ENCODE data around the gene RPS21. TPM values are rescaled to one million over a fixed set of nuclear protein-coding genes. Genes with fewer than 3 reads are reported as not detected.
A peak's percentile ranks its signal among the peaks of the same experiment; 100 is the strongest.

Gene RPS21
- 892 TPM for polyA plus RNA-seq (2013, experiment 1 of 2; ENCODE audit: insufficient read length)
- polyA plus RNA-seq (2013, experiment 2 of 2; ENCODE audit: insufficient read length) = 750 TPM

DNA sequence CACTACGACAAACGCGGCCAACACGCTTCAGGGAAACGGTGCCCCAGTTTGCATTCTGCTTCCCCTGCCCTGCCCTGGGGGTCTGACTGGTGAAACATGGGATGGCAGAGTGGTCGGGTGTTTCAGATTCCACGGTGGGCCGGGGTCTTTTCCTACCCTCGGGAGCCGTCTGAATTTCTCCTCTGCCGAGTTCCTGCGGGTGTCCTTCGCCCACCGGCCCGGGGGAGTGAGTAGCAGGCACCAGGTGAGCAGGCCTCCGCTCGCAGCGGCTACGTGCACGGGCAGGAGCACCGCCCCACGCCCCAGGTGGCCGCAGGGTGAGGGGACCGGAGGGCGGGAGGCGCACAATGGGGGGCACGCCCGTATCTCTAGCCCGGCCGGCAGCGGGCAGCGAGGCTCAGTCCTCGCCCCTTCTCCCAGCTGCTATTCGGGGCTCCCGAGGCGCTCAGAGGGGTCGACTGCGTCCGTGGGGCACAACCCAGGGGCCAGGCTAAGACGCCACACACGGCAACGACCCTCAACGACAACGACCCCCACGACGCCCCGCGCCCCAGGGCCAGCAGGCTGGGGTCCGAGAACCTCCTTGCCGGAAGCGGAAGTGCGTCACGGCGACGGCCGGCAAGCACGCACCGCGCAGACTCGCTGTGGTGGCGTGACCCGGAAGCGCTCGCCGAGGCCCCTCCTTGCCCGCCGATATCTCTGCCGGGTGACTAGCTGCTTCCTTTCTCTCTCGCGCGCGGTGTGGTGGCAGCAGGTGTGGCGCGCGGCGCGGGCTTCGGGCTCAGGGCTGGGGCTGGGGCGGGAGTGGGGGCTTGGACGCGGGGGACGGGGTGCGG, at the start of gene RPS21:
Gene RPS21 (plus strand): TSS at position 721 of the 836 bp plus-strand sequence. CDS start 236 bp downstream, outside the sequence.
- DNase-seq = peak; percentile 90

DNA sequence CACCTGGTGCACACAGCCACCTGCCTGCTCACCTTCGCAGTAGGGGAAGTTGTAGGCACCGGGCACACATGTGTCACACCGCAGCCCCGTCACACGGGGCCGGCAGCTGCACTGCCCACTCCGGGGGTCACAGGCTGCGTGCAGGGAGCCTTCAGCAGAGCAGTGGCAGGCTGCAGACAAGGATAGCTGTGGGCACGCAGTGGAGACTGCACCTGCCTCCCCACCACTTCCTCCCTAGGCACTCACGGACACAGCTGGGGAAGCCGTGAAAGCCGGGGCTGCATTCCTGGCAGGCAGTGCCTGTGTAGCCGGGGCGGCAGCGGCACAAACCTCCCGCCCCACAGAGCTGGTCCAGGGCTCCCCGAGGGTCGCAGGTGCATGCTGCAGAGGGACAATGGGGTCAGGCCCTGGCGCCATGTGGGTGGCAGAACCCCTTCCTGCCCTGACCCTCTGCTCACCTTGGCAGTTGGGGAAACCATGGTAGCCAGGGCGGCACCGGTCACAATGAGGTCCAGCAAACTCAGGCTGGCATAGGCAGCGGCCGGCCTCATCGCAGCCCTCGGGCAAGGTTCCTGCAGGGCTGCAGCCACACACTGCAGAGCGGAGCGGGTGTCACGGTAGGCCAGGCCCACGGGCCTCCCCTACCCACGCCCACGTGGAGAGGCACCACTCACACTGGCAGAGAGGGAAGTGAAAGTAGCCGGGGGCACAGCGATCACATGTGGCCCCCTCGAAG, 49.2 kb upstream of the RPS21 start:
- no peak for DNase-seq

DNA sequence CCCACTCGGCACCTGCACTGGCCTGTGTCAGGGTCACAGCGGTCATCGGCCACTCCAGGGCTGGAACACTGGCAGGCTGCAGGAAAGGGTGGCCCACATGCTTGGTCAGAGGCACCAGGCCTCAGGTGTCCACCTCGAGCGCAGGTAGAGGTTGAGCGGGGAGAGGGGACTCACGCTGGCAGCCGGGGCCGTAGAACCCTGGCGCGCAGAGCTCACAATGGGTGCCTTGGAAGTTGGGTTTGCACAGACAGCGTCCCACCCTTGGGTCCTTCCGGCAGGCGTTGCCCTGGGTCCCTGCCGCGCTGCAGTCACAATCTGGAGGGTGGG, 48.6 kb upstream of the RPS21 start:
- no peak for DNase-seq

DNA sequence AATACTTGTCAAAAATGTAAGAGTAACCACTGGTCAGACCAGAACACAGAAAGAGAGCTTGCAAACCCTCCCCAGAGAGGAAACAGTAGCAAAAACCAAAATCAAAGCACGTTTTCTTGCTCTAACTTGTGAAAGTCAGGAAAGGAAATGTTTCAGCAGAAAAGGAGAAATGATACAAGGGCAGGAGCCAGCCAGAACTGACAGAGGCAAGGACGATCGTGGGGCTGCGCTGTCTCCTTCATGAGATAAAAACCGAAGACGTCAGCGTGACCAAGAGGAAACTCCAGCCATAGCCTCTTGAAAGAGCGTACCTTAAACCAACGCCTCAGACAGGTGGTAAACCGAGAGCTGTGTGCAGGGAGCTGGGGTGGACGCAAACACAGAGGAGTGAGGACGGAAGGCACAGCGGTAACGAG, 47.2 kb upstream of the RPS21 start:
- no peak for DNase-seq

DNA sequence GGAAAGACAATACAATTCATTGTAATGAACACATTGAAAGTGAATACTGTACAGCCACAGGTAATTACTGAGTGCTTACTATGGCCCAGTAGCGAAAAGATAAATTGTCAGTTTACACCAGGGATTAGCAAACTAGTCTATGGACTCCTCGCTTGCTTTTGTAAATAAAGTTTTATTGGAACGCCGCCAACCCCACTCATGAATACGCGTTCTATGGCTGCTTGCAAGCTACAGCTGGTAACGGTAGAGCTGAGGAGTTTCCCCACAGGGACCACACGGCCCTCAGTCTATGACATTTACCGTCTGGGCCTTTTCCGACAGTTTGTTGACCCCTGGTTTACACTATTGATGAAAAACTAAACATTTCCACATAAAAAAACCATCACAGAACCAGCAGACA, 44.0 kb upstream of the RPS21 start:
- no peak for DNase-seq

DNA sequence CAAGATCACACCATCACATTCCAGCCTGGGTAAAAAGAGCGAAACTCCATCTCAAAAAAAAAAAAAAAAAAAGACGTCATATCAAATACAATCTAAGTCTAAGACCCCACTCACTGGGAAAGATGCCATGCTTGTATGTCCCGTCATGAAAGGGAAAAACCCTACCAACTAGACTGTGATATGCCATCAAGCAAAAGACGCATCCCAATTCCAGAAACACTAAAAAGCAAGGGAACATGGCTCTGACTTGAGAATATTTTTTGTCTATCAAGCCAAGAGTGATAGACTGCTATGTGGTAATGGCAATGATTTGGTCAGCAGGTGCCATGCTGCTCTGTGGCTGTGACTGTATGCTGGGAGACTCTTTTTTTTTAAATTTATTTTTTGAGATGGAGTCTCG, 42.8 kb upstream of the RPS21 start:
- DNase-seq = no peak

DNA sequence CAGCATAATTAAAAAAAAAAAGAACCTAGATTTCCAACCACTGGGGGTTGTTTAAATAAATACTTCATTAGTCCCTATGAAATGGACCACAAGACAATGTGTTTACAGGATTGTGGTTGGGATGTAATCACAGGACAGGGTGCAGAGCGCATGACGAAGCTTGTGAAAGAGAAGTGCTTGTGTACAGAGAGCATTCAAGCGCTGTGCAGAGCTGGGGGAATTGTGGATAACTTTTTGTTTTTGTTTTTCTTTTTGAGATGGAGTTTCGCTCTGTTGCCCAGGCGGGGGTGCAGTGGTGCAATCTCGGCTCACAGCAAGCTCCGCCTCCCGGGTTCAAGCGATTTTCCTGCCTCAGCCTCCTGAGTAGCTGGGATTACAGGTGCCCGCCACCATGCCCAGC, 42.1 kb upstream of the RPS21 start:
- no peak for DNase-seq

DNA sequence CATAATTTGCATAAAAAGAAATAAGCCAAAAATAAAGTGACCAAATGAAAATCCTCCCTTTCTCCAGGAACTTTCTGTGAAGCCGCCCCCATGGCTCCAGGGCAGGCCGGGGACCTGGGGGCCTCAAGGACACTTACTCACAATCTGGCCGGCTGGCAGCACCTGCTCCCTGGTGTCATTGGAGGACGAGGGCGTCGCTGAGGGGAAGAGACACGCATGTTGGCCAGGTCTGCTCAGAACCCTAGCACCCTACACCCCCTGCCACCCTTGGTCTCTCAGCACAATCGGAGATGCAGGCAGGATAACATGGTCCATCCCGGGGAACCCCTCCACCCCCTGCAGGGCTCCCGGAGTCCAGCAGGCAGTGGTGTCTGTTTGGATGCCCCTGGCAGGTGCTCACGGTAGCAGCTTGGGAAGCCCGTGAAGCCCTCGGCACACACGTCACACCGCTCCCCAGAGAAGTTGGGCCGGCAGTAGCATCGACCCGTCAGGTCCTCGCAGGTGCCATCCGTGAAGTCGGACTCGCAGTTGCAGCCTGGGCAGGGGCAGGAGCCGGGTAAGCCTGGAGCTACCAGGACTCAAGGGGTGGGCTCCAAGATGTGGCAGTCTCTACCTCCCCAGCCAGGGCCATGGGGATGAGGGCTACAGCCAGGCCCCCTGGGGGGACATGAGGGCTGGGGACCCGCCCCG, 41.1 kb upstream of the RPS21 start:
- no peak for DNase-seq

DNA sequence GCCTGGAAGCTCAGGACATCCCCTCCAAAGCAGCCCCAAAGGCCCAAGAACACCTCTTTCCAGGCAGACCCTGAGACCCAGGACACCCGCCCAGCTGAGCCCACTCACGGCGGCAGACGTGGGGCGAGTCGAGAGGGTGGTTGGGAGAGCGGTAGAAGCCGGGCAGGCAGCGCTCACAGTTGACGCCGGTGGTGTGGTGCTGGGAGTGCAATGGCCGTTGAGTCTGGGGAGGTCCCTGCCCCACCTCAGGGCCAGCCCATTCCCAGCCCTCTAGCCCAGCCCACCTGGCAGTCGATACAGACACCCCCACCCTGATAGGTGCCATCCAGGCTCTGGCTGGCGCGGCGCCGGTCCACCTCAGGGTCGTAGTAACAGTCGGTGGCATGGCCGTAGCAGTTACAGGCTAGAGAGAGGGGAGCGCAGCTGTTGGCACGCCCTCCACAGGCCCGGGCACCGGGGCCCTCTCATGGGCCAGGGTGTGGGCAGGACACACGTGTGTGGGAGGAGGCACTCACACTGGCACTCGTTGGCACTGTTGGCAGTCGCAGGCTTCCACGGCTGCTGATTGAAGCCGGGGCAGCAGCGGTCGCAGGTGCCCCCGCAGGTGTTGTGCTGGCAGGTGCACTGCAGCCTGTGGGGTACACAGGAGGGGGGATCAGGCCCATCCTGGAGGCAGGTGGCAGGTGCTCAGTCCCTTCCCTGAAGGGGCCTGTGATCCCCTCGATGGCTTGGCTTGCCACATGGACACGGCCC, 40.3 kb upstream of the RPS21 start:
- no peak for DNase-seq

DNA sequence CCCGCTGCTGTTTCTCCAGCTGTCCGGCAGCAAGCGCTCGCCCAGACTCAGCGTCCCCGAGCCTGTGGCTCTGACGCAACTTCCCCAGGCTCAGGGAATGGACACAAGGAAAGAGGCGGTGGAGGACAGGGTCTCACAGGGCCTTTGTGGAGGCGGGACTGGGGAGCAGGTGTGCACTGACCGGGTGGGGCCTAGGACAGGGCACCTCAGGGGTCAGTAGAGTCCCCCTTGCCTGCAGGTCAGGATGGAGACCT, 39.8 kb upstream of the RPS21 start:
- DNase-seq = no peak

DNA sequence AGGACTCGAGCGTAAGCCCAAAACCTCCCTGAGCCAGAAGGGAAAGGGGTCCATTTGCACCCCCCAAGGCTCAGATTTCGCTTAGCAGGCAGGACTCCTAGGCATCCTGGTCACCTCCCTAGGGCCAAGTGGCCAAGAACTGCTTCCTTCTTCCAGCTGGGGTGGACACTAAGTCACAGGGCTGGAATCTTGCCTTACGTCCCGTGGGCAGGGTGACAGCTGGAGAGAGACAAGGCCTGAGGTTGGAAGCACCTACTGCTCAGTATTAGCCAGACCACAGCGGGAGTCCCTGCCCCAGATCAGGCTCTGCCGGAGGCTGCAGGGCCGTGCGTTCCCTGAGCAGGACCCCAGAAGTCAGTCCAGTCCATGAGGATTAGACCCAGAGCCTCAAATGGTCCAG, 39.5 kb upstream of the RPS21 start:
- no peak for DNase-seq

DNA sequence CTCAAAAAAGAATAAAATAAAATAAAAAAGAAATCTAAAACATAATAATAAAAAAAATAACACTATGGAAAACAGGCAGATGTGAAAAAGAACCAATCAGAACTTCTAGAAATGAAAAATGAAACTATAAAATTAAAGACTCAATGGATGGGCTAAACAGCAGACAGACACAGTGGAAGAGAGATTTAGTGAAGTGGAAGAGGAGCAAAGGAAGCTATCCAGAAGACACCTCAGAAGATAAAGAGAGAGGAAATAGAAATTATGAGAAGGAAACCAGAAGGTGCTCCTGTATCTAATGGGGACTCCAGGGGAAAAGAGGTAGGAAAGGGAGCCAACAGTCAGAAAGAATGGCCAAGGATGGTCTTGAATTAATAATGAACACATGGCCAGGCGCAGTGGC, 38.3 kb upstream of the RPS21 start:
- no peak for DNase-seq

DNA sequence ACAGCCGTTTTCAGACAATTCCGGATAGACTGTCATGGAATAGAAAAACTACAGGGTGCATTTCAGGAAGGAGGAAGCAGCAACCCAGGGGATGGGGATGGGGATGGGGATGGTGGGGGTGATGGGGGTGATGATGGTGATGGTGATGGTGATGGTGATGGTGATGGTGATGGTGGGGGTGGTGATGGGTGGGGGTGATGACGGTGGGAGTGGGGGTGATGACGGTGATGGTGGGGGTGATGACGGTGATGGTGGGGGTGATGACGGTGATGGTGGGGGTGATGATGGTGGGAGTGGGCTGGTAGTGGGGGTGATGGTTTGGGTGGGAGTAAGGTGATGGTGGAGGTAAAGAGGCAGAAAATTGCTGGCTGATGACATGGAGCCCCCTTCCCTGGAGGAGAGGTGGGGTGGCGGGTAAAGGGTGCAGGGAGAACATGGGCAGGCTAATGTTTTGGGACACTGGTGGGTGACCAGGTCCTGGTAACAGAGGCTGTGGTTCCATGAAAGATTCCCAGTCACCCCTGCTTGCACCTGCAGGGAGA, 37.3 kb upstream of the RPS21 start:
- DNase-seq = no peak

DNA sequence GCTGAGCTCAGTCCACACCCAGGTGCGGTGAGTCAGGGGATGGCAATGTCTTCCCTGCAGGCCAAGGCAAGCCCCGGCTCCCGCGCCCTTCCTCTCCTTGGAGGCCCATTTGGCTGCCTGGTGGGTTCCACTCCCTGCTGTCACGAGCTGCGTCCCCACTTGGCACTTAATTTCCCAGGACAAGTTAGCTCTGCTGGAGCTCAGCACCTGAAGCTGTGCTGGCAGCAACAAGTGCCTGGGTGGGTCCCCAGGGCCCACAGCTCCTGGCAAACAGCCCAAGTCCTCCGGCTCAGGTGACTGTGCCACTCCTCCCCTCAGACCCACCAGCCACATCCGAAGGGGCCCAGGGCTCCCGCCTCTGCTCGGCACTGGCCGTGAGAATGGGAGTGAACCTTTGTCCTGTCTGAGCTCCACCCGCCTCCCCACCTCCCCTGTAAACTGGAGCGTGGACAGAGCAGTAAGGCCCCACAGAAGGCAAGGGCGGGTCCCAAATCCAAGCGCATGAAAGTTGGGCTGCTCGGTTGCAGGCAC, 36.7 kb upstream of the RPS21 start:
- DNase-seq = no peak

DNA sequence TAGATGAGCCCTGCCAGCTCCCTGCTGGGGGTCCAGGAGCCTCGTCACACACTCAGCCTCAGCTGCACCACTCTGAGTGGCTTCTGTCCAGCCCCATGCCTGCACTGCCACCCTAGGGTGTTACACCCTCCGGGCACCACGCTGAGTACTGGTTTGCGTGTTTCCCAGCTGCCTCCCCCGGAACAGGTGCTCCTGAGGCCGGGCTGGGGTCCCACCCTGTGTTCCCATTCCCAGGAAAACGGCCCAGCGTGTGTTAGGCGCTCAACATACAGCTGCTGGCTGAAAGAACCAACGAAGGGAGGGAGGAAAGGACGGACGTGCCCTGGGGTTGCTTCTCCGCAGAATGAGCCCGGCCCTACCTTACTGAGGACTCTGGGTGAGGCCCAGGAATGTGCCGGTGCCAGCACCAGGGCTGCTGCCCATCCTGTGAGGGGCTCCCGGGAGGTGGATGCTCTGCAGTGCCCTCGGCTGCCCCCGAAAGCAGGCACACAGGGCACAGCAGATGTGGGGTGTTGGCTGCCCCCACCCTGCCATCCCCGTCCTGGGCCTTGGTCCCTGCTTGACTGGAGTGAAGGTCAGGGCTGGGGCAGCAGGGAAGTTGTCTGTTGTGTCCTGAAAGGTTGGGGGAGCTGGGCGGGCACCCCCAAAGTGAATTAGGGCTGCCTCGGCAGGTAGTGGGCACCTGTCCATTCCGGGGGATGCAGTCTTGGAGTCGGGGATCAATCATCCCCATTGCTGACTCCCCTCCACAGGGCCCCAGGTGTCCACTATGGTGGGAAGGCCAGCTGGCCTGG, 36.1 kb upstream of the RPS21 start:
- no peak for DNase-seq

DNA sequence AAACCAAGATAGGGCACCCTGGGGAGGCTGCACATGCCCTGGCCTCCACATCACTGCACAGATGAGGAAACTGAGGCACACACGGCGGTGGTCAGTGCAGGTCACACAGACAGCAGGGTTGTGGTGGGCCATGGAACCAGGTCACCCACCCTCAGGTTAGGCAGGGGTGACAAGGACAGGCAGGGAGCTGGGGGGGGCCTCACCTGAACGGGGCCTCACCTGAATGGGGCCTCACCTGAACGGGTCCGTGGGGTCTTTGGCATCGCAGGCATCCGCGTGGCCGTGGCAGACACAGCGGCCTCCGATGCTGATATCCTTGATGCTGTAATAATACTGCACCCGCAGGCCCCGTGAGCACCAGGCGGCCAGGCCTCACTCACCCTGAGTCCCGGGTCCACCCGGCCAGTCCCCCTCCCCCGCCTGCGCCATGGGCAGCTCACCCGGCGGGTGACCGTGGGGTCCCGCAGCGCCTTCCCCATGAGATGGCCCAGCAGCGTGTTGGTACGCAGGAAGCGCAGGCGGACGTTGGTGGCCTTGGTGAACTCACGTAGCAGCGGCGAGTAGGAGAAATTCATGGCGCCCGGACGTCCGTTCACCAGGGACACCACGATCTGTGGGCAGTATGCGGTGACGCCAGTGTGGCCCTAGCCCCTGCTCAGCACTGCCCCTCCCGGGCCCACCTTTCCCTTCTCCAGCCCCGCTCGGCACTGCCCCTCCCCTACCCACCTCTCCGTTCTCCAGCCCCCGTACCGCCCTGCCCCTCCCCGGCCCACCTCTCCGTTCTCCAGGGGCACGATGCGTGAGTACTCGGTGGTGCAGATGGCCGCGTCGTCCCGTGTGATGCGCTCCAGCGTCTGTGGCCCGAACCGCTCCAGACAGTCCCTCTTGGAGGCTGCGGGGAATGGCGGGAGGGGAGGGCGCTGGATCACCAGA, 35.2 kb upstream of the RPS21 start:
- DNase-seq = no peak

DNA sequence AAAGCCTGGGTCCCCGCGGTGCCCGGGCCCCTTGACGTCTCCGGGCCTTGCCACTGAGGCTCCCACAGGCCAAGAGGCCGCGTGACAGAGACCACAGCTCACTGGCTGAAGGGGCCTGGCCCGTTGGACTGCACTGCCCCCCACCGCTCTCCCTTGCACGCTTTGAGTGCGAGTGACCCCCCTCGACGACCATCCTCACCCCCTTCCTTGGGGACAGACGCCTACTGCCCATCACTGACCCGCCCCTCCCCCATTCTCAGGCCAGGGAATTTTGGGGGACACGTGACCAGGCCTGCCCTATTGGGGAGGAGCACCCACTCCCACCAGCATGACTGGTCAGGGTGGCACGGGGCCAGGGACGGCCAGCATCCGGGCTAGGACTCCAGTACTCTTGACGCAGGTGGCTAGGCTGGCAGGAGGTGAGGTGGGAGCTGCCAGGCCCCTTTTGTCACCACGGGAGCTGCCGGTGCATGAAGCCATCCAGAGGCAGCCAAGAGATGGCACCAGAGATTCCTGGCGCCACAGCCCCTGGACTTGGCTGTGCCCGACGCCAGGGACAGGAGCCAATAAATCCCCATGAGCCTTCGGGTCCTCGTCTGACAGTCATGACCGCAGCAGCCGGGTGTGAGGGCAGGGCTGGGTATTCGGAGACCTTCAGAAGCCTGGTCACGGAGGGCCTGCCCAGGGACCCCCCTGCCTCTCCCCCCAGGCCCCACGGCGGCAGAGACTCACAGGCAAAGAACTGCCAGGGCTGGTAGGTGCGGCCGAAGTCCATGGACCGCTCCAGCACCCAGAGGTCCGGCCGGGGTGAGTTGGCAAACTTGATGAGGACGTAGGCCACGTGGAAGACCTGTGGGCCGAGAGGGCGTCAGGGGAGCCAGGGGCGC, 34.3 kb upstream of the RPS21 start:
- DNase-seq = no peak

DNA sequence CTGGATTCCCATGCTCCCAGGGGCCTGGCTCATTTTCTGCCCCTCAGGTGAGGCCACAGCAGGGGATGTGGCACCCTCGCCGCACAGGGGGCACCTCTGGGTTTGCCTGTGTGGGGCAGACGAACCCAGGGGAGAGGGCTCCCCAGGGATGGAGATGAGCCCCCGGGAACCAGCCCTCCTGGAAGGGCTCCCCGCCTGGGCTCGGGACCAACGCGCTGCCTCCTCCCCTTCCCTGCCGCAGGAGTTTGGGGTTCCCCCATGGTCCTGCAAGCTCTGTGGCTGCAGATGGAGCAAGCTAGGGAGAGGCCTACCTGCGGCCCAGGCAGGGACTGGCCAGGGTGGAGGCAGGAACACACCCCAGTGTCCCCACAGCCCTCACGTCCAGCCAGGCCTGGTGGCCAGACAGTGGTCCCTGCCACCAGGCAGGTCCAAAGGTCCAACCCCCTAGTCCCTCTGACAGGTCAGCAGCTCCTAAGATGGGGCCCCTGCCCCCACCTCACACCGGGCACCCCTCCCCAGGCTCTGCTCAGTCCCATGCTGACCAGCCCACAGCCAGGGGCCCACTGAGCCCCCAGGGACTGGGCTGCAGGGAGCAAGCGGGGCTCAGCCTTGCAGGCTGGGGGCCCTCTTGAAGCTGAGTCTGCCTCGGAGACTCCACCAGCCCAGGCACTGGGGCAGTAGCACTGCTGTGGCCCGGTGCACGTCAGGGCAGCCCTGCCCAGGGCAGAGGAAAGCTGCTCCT, 33.4 kb upstream of the RPS21 start:
- no peak for DNase-seq
